Progenitor cell of endocrine pancreas (in vitro differentiated cells): Measurements from ENCODE around the gene SLC35B4. TPM values are rescaled to one million over a fixed set of nuclear protein-coding genes. Genes with fewer than 3 reads are reported as not detected.

ENCODE experiments used
- DNase-seq: peaks from one replicate; pipeline ENCODE4 v3.0.0; 2021; ENCODE audit warnings: low spot score; ENCODE audit not compliant: unreplicated experiment
- H3K27ac Mint-ChIP-seq: 2 replicates; pipeline ENCODE4 v1.8.0; 2021; ENCODE audit warnings: mild to moderate bottlenecking, moderate library complexity, mixed read lengths
- H3K27me3 Mint-ChIP-seq: 2 replicates; pipeline ENCODE4 v1.8.0; 2021; ENCODE audit warnings: mixed read lengths
- H3K36me3 Mint-ChIP-seq: 2 replicates; pipeline ENCODE4 v1.8.0; 2022; ENCODE audit warnings: mixed read lengths; ENCODE audit not compliant: insufficient read depth
- H3K4me1 Mint-ChIP-seq: 2 replicates; pipeline ENCODE4 v1.8.0; 2021; ENCODE audit warnings: low read depth, mixed read lengths
- H3K4me3 Mint-ChIP-seq: 2 replicates; pipeline ENCODE4 v1.8.0; 2021; ENCODE audit warnings: low read depth, mild to moderate bottlenecking, moderate library complexity, mixed read lengths
- H3K9me3 Mint-ChIP-seq: 2 replicates; pipeline ENCODE4 v1.8.0; 2021; ENCODE audit warnings: low read depth, mixed read lengths
- CTCF ChIP-seq: fragments of 200-600 bp; sonication (generic); IDR thresholded peaks from one replicate; pipeline ENCODE4 v1.5.0; 2021; ENCODE audit warnings: antibody characterized with exemption, mild to moderate bottlenecking; ENCODE audit not compliant: unreplicated experiment
- total RNA-seq: library from RNA; stranded (reverse); gene quantifications from 2 replicates; pipeline ENCODE4 v1.2.1, GENCODE V29; 2021

Gene SLC35B4
- total RNA-seq, 1 donor from 2014 or later: 34.2 TPM

DNA sequence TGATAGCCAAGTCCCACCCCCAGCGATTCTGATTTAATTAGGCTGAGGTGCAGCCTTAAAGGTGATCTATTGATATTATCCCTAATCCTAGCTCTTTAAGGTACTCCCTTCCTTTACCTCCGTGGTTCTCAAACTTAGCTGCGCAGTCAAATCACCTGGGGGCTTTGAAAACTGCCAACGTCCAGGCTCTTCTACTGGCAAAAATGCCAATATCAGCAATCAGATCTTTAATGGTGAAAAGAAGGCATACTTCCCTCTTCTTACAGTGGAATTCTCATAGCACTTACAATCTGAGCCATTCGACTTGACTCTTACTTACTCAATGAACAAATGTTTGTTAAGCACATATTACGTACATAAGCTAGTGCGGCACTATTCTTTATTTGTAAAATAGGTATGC, 704 bp upstream of the SLC35B4 start:
- peak overlapping the region; percentile 89 for H3K4me3 Mint-ChIP-seq

GRCh38 chr7:134315679-134316538, 821 bp downstream of the SLC35B4 start:
- Mint-ChIP-seq H3K4me3 (peak overlapping the region; percentile 89), H3K27me3 (peaks cover 4% of the 10 kb centered on the region), H3K27ac (peak overlapping the region; percentile 50), H3K4me1 (peaks cover 15% of the 10 kb centered on the region), H3K9me3 (no peaks in the 10 kb centered on the region), H3K36me3 (peaks cover 3% of the 10 kb centered on the region)
- no peak for TF ChIP-seq CTCF
- DNase-seq: no peak

More for the DNA sequence above, 704 bp upstream of the SLC35B4 start:
- no peaks in the 10 kb centered on the region for H3K9me3 Mint-ChIP-seq
- no peaks in the 10 kb centered on the region for H3K36me3 Mint-ChIP-seq
- peak overlapping the region; percentile 51 for H3K27ac Mint-ChIP-seq
- peaks cover 4% of the 10 kb centered on the region for H3K27me3 Mint-ChIP-seq
- DNase-seq: no peak
- peaks cover 15% of the 10 kb centered on the region for H3K4me1 Mint-ChIP-seq
- TF ChIP-seq CTCF: no peak

- H3K27ac Mint-ChIP-seq: no peak overlapping the region
- TF ChIP-seq CTCF: no peak
- no peaks in the 10 kb centered on the region for H3K9me3 Mint-ChIP-seq
- H3K4me3 Mint-ChIP-seq: no peak overlapping the region
- peaks cover 3% of the 10 kb centered on the region for H3K36me3 Mint-ChIP-seq
- peaks cover 13% of the 10 kb centered on the region for H3K4me1 Mint-ChIP-seq
- DNase-seq: no peak
- H3K27me3 Mint-ChIP-seq: no peaks in the 10 kb centered on the region
Observed at GRCh38 chr7:134313543-134313942, 3.2 kb downstream of the SLC35B4 start.

DNA sequence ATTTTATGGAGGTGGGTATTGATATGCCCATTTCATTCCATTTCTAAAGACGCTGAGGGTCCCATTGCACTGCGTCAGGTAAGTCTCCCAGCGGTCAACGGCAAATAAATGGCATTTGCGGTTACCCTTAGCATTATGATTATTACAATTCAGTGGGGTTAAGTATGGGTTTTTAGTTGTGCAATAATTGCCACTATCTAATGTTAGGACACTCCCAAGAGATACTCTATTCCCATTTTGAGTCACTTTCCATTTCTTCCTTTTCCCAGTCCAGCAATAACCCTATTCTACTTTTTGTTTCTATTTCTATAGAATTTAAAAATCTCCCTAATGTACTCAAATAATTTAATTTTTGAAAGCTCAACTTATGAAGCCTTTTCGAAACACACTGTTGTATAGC, 4.0 kb downstream of the SLC35B4 start:
- Mint-ChIP-seq H3K4me3 (no peak overlapping the region), H3K27ac (no peak overlapping the region), H3K36me3 (peaks cover 7% of the 10 kb centered on the region), H3K4me1 (peaks cover 13% of the 10 kb centered on the region), H3K9me3 (no peaks in the 10 kb centered on the region), H3K27me3 (no peaks in the 10 kb centered on the region)
- no peak for DNase-seq
- TF ChIP-seq CTCF: no peak

- no peak for DNase-seq
- Mint-ChIP-seq H3K27me3 (no peaks in the 10 kb centered on the region), H3K4me3 (no peak overlapping the region), H3K4me1 (peaks cover 9% of the 10 kb centered on the region), H3K27ac (no peak overlapping the region), H3K9me3 (no peaks in the 10 kb centered on the region), H3K36me3 (peaks cover 7% of the 10 kb centered on the region)
- no peak for TF ChIP-seq CTCF
Observed at GRCh38 chr7:134311807-134312206, 4.9 kb downstream of the SLC35B4 start.
